Astrocyte (in vitro differentiated cells and primary cell): ENCODE measurements around the gene TARDBP.

Experiments used
- EZH2 ChIP-seq: IDR thresholded peaks from 2 replicates; pipeline ENCODE4 v1.6.1; 2012; ENCODE audit warnings: mild to moderate bottlenecking, low read length, inconsistent platforms; ENCODE audit not compliant: insufficient read depth
- TF ChIP-seq, protein P1 (sequence below): IDR thresholded peaks from 2 replicates; pipeline ENCODE4 v1.5.1; 2011; ENCODE audit warnings: low read depth, mild to moderate bottlenecking, inconsistent platforms, low read length, moderate library complexity; ENCODE audit not compliant: insufficient read depth

DNA sequence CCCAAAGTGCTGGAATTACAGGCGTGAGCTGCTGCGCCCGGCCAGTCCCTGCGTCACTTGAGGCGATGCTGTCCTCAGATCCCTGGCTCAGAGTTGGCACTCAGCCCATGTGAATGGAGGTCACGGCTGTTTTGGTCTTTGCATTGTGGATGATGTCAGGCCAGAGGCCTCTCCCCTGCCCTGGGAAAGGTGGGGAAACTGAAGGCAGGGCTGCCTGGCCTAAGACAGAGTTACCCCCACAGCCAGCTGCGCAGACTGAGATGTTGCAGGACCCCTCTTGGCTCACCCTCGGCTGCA is 33.8 kb downstream of the TARDBP start:
- TF ChIP-seq, protein P1, sequence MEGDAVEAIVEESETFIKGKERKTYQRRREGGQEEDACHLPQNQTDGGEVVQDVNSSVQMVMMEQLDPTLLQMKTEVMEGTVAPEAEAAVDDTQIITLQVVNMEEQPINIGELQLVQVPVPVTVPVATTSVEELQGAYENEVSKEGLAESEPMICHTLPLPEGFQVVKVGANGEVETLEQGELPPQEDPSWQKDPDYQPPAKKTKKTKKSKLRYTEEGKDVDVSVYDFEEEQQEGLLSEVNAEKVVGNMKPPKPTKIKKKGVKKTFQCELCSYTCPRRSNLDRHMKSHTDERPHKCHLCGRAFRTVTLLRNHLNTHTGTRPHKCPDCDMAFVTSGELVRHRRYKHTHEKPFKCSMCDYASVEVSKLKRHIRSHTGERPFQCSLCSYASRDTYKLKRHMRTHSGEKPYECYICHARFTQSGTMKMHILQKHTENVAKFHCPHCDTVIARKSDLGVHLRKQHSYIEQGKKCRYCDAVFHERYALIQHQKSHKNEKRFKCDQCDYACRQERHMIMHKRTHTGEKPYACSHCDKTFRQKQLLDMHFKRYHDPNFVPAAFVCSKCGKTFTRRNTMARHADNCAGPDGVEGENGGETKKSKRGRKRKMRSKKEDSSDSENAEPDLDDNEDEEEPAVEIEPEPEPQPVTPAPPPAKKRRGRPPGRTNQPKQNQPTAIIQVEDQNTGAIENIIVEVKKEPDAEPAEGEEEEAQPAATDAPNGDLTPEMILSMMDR: no peak
- no peak for TF ChIP-seq EZH2
